Fibroblast of lung (primary cell): Measurements from ENCODE around the gene SLC37A1. TPM values are rescaled to one million over a fixed set of nuclear protein-coding genes. Genes with fewer than 3 reads are reported as not detected.

Experiments used
- DNase-seq, 2 donors: peaks; one replicate each; pipeline versions ENCODE4 v3.0.0 to v3.0.0-alpha.2; 2010; ENCODE audit warnings: low read depth in 2 of 2
- H2AFZ ChIP-seq: 2 replicates; pipeline ENCODE4 v1.5.1; 2012; ENCODE audit warnings: low read length, control low read depth, inconsistent platforms
- H3K27ac ChIP-seq: 2 replicates; pipeline ENCODE4 v1.5.1; 2011; ENCODE audit warnings: low read length, control low read depth; ENCODE audit not compliant: insufficient read depth
- H3K27me3 ChIP-seq: 2 replicates; pipeline ENCODE4 v1.5.1; 2011; ENCODE audit warnings: mild to moderate bottlenecking, low read length; ENCODE audit not compliant: control insufficient read depth, insufficient read depth
- H3K36me3 ChIP-seq: 2 replicates; pipeline ENCODE4 v1.5.1; 2011; ENCODE audit warnings: low read length; ENCODE audit not compliant: control insufficient read depth, insufficient read depth
- H3K4me1 ChIP-seq: 2 replicates; pipeline ENCODE4 v1.5.1; 2011; ENCODE audit warnings: low read length; ENCODE audit not compliant: control insufficient read depth, insufficient read depth; ENCODE audit errors: extremely low read depth
- H3K4me2 ChIP-seq: 2 replicates; pipeline ENCODE4 v1.5.1; 2011; ENCODE audit warnings: low read length, control low read depth; ENCODE audit not compliant: insufficient read depth; ENCODE audit errors: extremely low read depth
- H3K4me3 ChIP-seq, 4 experiments: fragments of 200-600 bp in 1 of 4; sonication (generic) in 1 of 4; replicated peaks in 1 of 4; 2 replicates each; pipeline ENCODE4 v1.5.1; 2011 to 2016; ENCODE audit warnings: low read length in 4 of 4, low read depth in 3 of 4, mild to moderate bottlenecking in 3 of 4, control low read depth in 2 of 4, inconsistent platforms in 1 of 4, mixed read lengths in 1 of 4; ENCODE audit not compliant: insufficient read depth in 1 of 4; ENCODE audit errors: control extremely low read depth in 1 of 4
- H3K79me2 ChIP-seq: 2 replicates; pipeline ENCODE4 v1.5.1; 2012; ENCODE audit warnings: mild to moderate bottlenecking, low read length, inconsistent platforms; ENCODE audit not compliant: control insufficient read depth, insufficient read depth
- H3K9ac ChIP-seq: 2 replicates; pipeline ENCODE4 v1.5.1; 2011; ENCODE audit warnings: mild to moderate bottlenecking, low read length, control low read depth; ENCODE audit not compliant: insufficient read depth
- H3K9me3 ChIP-seq: 2 replicates; pipeline ENCODE4 v1.5.1; 2012; ENCODE audit warnings: low read depth, low read length; ENCODE audit not compliant: control insufficient read depth, insufficient read depth
- H4K20me1 ChIP-seq: 2 replicates; pipeline ENCODE4 v1.5.1; 2011; ENCODE audit warnings: low read length; ENCODE audit not compliant: control insufficient read depth, insufficient read depth; ENCODE audit errors: extremely low read depth
- EZH2 ChIP-seq: IDR thresholded peaks from 2 replicates; pipeline ENCODE4 v1.5.1; 2012; ENCODE audit warnings: low read length, control low read depth, mild to moderate bottlenecking; ENCODE audit errors: missing control alignments
- polyA plus RNA-seq, 2 donors: library from polyadenylated mRNA; depleted of rRNA in 1 of 2; stranded (reverse) in 1 of 2; unstranded in 1 of 2; fragments of >200 nt; gene quantifications; 2 replicates each; pipeline ENCODE4 v1.2.1, GENCODE V29; 2011 to 2012; ENCODE audit warnings: missing spikeins in 1 of 2
- total RNA-seq: library from RNA; depleted of rRNA; stranded (reverse); fragments of >200 nt; gene quantifications from 2 replicates; pipeline ENCODE4 v1.2.1, GENCODE V29; 2014
- TF ChIP-seq, protein P1 (sequence below), 2 donors: IDR thresholded peaks in 1 of 2; conservative IDR thresholded peaks in 1 of 2; 1 replicate in 1 of 2; 2 replicates in 1 of 2; pipeline ENCODE4 v1.5.1; 2011 to 2012; ENCODE audit warnings: low read length in 2 of 2, control low read depth in 1 of 2, inconsistent platforms in 1 of 2, low read depth in 1 of 2, mild to moderate bottlenecking in 1 of 2

The SLC37A1 gene
- total and polyA plus RNA-seq, 2 donors (not counting 1 experiment from before 2014, with no cell fraction given), result 0.42 to 6.4 TPM

DNA sequence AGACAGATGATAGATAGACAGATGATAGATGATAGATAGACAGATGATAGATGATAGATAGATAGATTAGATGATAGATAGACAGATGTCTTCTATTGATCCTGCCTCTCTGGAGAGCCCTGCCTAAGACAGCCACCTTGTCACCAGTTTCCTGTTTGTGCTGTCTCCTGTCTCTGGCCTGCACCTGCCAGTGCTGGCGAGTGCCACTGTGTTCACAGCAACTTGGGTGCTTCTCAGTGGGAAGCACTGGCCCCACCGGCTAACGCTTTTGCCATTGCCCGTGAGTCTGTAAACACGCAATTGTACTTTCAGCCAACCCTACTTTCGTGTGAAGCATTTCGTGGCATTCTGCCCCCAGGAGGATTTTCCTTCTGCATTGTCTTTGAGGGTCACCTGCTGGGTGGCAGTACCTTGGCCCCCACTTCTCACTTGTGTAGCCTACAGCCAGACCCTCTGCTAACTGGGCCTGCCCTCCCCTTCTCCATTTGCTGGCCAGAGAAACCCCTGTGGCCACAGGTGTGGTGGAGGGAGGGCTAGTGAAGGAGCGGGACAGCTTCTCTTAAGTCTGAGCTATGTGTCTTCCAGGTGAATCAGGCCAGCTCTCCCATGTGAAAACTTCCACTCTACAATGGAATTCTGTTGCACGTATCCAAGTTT is 116.4 kb downstream of the SLC37A1 start:
- H3K79me2 ChIP-seq, result no peaks in the 10 kb centered on the region
- DNase-seq, result no peak
- H4K20me1 ChIP-seq, result no peaks in the 10 kb centered on the region
- no peaks in the 10 kb centered on the region for H3K4me1 ChIP-seq
- H3K4me2 ChIP-seq, result no peak overlapping the region
- H3K9me3 ChIP-seq, result no peaks in the 10 kb centered on the region
- no peak overlapping the region for H3K4me3 ChIP-seq
- TF ChIP-seq, protein P1, sequence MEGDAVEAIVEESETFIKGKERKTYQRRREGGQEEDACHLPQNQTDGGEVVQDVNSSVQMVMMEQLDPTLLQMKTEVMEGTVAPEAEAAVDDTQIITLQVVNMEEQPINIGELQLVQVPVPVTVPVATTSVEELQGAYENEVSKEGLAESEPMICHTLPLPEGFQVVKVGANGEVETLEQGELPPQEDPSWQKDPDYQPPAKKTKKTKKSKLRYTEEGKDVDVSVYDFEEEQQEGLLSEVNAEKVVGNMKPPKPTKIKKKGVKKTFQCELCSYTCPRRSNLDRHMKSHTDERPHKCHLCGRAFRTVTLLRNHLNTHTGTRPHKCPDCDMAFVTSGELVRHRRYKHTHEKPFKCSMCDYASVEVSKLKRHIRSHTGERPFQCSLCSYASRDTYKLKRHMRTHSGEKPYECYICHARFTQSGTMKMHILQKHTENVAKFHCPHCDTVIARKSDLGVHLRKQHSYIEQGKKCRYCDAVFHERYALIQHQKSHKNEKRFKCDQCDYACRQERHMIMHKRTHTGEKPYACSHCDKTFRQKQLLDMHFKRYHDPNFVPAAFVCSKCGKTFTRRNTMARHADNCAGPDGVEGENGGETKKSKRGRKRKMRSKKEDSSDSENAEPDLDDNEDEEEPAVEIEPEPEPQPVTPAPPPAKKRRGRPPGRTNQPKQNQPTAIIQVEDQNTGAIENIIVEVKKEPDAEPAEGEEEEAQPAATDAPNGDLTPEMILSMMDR (conservative IDR thresholded peaks at IDR 0.05 in 1 of 2, IDR thresholded peaks at IDR 0.05 in 1 of 2; ENCODE audit: low read depth in 1 of 2, low read length in 2 of 2), result no peak
- no peak for TF ChIP-seq EZH2
- H3K36me3 ChIP-seq, result no peaks in the 10 kb centered on the region
- H3K9ac ChIP-seq, result no peak overlapping the region
- H2AFZ ChIP-seq, result no peak overlapping the region
- H3K27me3 ChIP-seq, result peaks cover 3% of the 10 kb centered on the region
- no peak overlapping the region for H3K27ac ChIP-seq

DNA sequence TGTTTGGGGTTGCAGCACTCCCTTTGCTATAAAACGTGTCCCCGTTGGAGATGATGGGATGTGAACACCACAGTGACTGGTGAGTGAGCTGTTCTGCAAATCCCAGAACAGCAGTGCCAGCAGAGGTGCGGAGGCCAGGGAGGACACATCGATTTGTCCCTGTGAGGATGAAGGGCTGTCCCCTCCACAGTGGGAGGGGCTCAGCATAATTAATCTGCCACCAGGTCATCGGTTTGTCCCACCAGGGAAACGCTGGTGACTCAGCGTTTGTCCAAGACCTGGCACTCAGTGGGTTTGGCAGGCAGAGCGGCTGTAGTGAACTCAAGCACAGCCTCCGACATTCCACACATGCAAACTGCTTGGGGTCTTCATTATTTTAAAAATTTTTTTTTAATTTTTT is 117.0 kb downstream of the SLC37A1 start:
- Histone ChIP-seq H3K4me3 (no peak overlapping the region), H3K4me2 (no peak overlapping the region), H3K4me1 (peaks cover 2% of the 10 kb centered on the region), H3K27me3 (no peaks in the 10 kb centered on the region), H3K9me3 (no peaks in the 10 kb centered on the region), H3K79me2 (no peaks in the 10 kb centered on the region), H3K9ac (no peak overlapping the region), H2AFZ (no peak overlapping the region), H4K20me1 (no peaks in the 10 kb centered on the region), H3K36me3 (no peaks in the 10 kb centered on the region), H3K27ac (no peak overlapping the region)
- no peak for TF ChIP-seq EZH2
- TF ChIP-seq, protein P1 (conservative IDR thresholded peaks at IDR 0.05 in 1 of 2, IDR thresholded peaks at IDR 0.05 in 1 of 2; ENCODE audit: low read depth in 1 of 2, low read length in 2 of 2), result no peak
- DNase-seq, result no peak

Other genes starting within 250 kb of the SLC37A1 start
- gene TFF3, start 198.4 kb upstream of the SLC37A1 start, total RNA-seq, result not detected in 2 replicates
- not detected in 2 replicates for gene TFF3, start 198.4 kb upstream of the SLC37A1 start, polyA plus RNA-seq
- not detected in 2 replicates for gene TFF2, start 162.9 kb upstream of the SLC37A1 start, total RNA-seq
- gene TFF2, start 162.9 kb upstream of the SLC37A1 start, polyA plus RNA-seq, result not detected in 2 replicates
- gene TFF1, start 147.3 kb upstream of the SLC37A1 start, total RNA-seq, result not detected in 2 replicates
- gene TFF1, start 147.3 kb upstream of the SLC37A1 start, polyA plus RNA-seq, result not detected in 2 replicates
- gene TMPRSS3, start 117.8 kb upstream of the SLC37A1 start, total RNA-seq, result not detected in 2 replicates
- gene TMPRSS3, start 117.8 kb upstream of the SLC37A1 start, polyA plus RNA-seq, result not detected in 2 replicates
- gene UBASH3A, start 110.0 kb upstream of the SLC37A1 start, total RNA-seq, result not detected in 2 replicates
- not detected in 2 replicates for gene UBASH3A, start 110.0 kb upstream of the SLC37A1 start, polyA plus RNA-seq
- not detected in 2 replicates for gene RSPH1, start 17.6 kb upstream of the SLC37A1 start, total RNA-seq
- gene RSPH1, start 17.6 kb upstream of the SLC37A1 start, polyA plus RNA-seq, result 0.05 TPM in 1 of 2 replicates, not detected in the other
- 1.8 TPM in 2 replicates for gene PDE9A, start 139.8 kb downstream of the SLC37A1 start, total RNA-seq
- 2.5 and 4.4 TPM in 2 replicates for gene PDE9A, start 139.8 kb downstream of the SLC37A1 start, polyA plus RNA-seq